Heart right ventricle (tissue), 16 donors: ENCODE measurements around the gene SEMA3A. TPM values are rescaled to one million over a fixed set of nuclear protein-coding genes. Genes with fewer than 3 reads are reported as not detected.

Experiments
- ATAC-seq, 8 donors: fragments of 200-7000 bp; cut with Tn5 transposase; one replicate each; pipeline ENCODE4 v1.9.1; 2020; ENCODE audit warnings: mild to moderate bottlenecking in 8 of 8, moderate library complexity in 8 of 8, moderate number of reproducible peaks in 1 of 8
- DNase-seq, 2 donors: peaks; one replicate each; pipeline ENCODE4 v3.0.0-alpha.2; 2020
- H3K27ac ChIP-seq, 10 donors: fragments of 200-600 bp; sonication (generic) in 2 of 10; one replicate each; pipeline versions ENCODE4 v1.5.0 to v1.8.0; 2020 to 2022; ENCODE audit warnings: mild to moderate bottlenecking in 3 of 10
- H3K27me3 ChIP-seq, 7 donors: fragments of 200-600 bp; one replicate each; pipeline ENCODE4 v1.8.0; 2021 to 2022; ENCODE audit warnings: mild to moderate bottlenecking in 2 of 7
- H3K36me3 ChIP-seq, 9 donors: fragments of 200-600 bp; sonication (generic) in 1 of 9; one replicate each; pipeline versions ENCODE4 v1.5.0 to v1.8.0; 2020 to 2022; ENCODE audit warnings: mild to moderate bottlenecking in 2 of 9
- H3K4me1 ChIP-seq, 9 donors: fragments of 200-600 bp; sonication (generic) in 1 of 9; one replicate each; pipeline versions ENCODE4 v1.5.0 to v1.8.0; 2020 to 2022; ENCODE audit warnings: mild to moderate bottlenecking in 4 of 9
- H3K4me3 ChIP-seq, 10 donors: fragments of 200-600 bp; sonication (generic) in 2 of 10; one replicate each; pipeline versions ENCODE4 v1.5.0 to v1.8.0; 2020 to 2022; ENCODE audit warnings: mild to moderate bottlenecking in 7 of 10, moderate library complexity in 2 of 10
- H3K9me3 ChIP-seq, 11 donors: fragments of 200-600 bp in 10 of 11; sonication (generic) in 2 of 11; one replicate each; pipeline versions ENCODE4 v1.5.0 to v1.8.0; 2013 to 2022; ENCODE audit warnings: mild to moderate bottlenecking in 2 of 11, control low read depth in 1 of 11, moderate library complexity in 1 of 11
- WGBS, 2 donors: extraction: QIAGEN DNeasy Blood & Tissue Kit; methylation state at CpG; one replicate each; pipeline ENCODE4 v1.1.7; 2013; ENCODE audit warnings: inconsistent platforms in 1 of 2; 5-methylcytosine and 5-hydroxymethylcytosine counted together
- intact Hi-C, 10 donors: fragments of 100-400 bp; cut with DNase I; formaldehyde crosslinking; loops; one replicate each; pipeline versions ENCODE4 v1.11.1 to v1.14.2; 2022
- polyA plus RNA-seq, 2 donors: library from polyadenylated mRNA; stranded (reverse); fragments of 200-250 nt; gene quantifications; one replicate each; pipeline ENCODE4 v1.2.3, GENCODE V29; 2013
- total RNA-seq, 10 donors: library from RNA; stranded (reverse); fragmentation: NEBNext Ultra II Directional in 3 of 10; extraction: Animal tissue kit (Norgen Biotek cat#: 25700) in 3 of 10; gene quantifications; one replicate each; pipeline versions ENCODE4 v1.2.1 to v1.2.4, GENCODE V29; 2021 to 2023
- TF ChIP-seq, protein P1 (sequence below), 9 donors: fragments of 200-600 bp; sonication (generic) in 2 of 9; IDR thresholded peaks; one replicate each; pipeline versions ENCODE4 v1.5.0 to v1.8.0; 2021 to 2022; ENCODE audit warnings: antibody characterized with exemption in 9 of 9, mild to moderate bottlenecking in 5 of 9, moderate library complexity in 1 of 9
- donor health status: Arrhythmogenic right ventricular cardiomyopathy.
- donor health status: ischemic (EF 13 %, LVEDD 7.1; RV severe dilation, severe dysfunction).
- donor health status: healthy with polysubstance abuse.
- donor health status: DM: no; HTN: yes; CAD: no.
- donor health status: DM: no; HTN: no; CAD: no.
- donor health status: ischemic (EF 25% LVEDD 6.9; RV normal size, moderate dysfunction).
- donor health status: ischemic (EF 25% LVEDD 5.7; RV mildly dilated, moderate dysfunction).
- donor health status: healthy.
- donor health status: DM: yes; HTN: yes; CAD: no.
- donor health status: Ischemic cardiomyopathy.
- donor health status: ischemic (EF 35%, LVEDD 5.7; RV mildly dilated, moderate dysfunction).
- donor health status: nonischemic (EF 11% LVEDD 7.7; RV severe dilation, severe dysfunction).
- donor health status: DM: yes; HTN: yes; CAD: no.
- donor health status: PGD.
- donor health status: ischemic (EF 29% LVEDD 5.4; RV normal size, mild dysfunction).
- donor health status: nonischemic (EF 23%, LVEDD 6.1; RV moderate dilation, normal function).

SEMA3A gene
- total and polyA plus RNA-seq, 12 donors, result 0.19 to 5.3 (median 1.5) TPM

DNA sequence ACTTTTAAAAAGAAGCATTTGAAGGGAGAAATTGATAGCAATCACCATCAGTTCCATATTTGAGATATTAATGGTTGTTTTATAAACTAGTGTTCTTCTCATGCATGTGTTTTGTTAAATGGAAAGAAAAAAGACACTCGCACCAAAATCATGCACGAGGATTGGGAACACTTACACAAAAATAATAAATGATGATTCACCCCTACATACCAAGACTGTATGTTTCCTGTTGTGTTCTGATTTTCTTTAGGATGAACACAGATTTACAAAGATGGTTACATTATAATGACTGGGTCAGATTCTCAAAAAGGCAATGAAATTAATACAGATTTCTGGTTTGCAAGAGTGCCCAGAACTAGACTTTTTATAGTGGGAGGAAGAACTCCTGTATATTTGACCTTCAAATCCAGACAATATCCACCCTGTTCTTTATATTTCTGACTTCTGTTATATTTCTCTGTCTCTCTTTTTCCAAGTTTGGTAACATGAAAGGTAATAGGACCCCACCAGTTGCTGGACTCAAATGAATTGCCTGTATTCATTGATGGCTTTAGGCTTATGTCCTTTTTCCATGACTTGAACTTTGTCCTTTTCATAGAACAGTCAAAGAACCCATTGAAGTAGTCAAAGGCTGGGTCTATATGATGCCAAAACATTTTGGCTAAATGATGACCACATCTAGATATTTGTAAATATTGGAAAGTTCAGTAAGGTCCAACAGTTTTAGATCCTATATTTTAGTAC is 54.4 kb downstream of the SEMA3A start:
- no peaks in the 10 kb centered on the region for H3K27me3 ChIP-seq
- DNase-seq (no peak), ATAC-seq (no peak)
- H3K27ac ChIP-seq, result no peak overlapping the region
- no peaks in the 10 kb centered on the region for H3K9me3 ChIP-seq
- 72 to 88% methylated on average over 2 of the region's 2 CpGs for WGBS, 2 donors
- no peaks in the 10 kb centered on the region for H3K4me1 ChIP-seq
- TF ChIP-seq, protein P1, sequence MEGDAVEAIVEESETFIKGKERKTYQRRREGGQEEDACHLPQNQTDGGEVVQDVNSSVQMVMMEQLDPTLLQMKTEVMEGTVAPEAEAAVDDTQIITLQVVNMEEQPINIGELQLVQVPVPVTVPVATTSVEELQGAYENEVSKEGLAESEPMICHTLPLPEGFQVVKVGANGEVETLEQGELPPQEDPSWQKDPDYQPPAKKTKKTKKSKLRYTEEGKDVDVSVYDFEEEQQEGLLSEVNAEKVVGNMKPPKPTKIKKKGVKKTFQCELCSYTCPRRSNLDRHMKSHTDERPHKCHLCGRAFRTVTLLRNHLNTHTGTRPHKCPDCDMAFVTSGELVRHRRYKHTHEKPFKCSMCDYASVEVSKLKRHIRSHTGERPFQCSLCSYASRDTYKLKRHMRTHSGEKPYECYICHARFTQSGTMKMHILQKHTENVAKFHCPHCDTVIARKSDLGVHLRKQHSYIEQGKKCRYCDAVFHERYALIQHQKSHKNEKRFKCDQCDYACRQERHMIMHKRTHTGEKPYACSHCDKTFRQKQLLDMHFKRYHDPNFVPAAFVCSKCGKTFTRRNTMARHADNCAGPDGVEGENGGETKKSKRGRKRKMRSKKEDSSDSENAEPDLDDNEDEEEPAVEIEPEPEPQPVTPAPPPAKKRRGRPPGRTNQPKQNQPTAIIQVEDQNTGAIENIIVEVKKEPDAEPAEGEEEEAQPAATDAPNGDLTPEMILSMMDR (IDR thresholded peaks at IDR 0.05), result no peak
- H3K4me3 ChIP-seq, result no peak overlapping the region
- intact Hi-C loops, result no loop called here
- no peaks in the 10 kb centered on the region for H3K36me3 ChIP-seq

DNA sequence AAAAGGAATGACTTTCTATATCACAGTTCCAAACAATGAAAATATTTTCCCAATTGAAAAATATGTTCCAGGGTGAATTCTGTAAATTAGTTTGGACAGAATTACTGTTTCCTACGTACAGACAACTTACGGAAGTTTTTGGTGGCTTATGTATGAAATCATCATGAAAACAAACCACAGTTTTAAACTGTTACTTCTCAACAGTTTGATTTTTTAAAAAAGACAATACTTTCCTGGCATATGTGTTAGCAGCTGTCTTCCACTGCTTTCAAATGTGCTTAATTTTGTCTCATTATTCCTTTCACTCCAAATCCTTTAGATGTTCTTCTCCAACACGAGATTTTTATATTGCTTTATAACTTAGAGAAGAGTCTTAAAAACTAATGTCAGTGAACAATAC is 56.2 kb downstream of the SEMA3A start:
- H3K27me3 ChIP-seq, result no peaks in the 10 kb centered on the region
- no peaks in the 10 kb centered on the region for H3K4me1 ChIP-seq
- H3K36me3 ChIP-seq, result no peaks in the 10 kb centered on the region
- TF ChIP-seq, protein P1 (IDR thresholded peaks at IDR 0.05), result no peak
- intact Hi-C loops, result no loop called here
- ATAC-seq (no peak), DNase-seq (no peak)
- H3K4me3 ChIP-seq, result no peak overlapping the region
- 81 to 84% methylated on average over 3 of the region's 3 CpGs for WGBS, 2 donors
- H3K27ac ChIP-seq, result no peak overlapping the region
- no peaks in the 10 kb centered on the region for H3K9me3 ChIP-seq

DNA sequence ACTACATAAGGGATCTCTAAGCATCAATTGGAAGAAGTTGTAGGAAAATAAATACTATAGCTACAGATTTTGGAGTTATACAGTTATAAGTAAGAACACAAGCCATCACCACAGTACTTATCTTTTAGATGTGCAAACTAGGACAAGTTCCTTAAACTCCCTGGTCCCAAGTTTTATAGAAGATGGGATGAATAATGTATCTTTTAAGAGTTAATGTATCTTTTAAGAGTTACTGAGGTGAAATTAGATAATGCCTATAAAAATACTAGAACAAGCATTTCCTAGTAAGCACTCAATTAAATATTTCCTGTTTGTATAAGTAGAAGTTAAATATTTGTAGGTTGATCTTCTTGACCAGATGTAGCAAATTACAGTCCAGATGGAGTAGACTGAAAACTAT is 56.8 kb downstream of the SEMA3A start:
- Histone ChIP-seq H3K27me3 (no peaks in the 10 kb centered on the region), H3K4me1 (no peaks in the 10 kb centered on the region), H3K27ac (no peak overlapping the region), H3K36me3 (no peaks in the 10 kb centered on the region), H3K9me3 (no peaks in the 10 kb centered on the region), H3K4me3 (no peak overlapping the region)
- no peak for ATAC-seq
- no peak for DNase-seq
- intact Hi-C loops, result no loop called here
- TF ChIP-seq, protein P1 (IDR thresholded peaks at IDR 0.05), result no peak

DNA sequence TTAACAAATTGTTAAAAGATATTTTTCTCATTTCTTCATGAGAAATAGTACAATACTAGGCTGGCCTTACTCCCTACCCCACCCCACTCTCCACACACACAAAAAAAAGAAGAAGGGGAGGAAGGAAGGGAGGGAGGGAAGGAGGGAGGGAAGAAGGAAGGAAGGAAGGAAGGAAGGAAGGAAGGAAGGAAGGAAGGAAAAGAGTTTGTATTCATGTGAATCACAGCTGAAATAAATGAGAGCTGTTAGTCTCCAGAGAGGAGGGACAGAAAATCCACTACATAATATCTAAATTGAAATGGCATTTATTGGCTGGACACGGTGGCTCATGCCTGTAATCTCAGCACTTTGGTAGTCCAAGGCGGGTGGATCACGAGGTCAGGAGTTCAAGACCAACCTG is 57.8 kb downstream of the SEMA3A start:
- H3K27me3 ChIP-seq, result no peaks in the 10 kb centered on the region
- no peak overlapping the region for H3K27ac ChIP-seq
- H3K36me3 ChIP-seq, result no peaks in the 10 kb centered on the region
- ATAC-seq, result no peak
- whole genome bisulfite sequencing, 2 donors, result 97% methylated on average over 3 of the region's 3 CpGs
- DNase-seq, result no peak
- intact Hi-C loops, result no loop called here
- H3K4me3 ChIP-seq, result no peak overlapping the region
- no peaks in the 10 kb centered on the region for H3K9me3 ChIP-seq
- no peaks in the 10 kb centered on the region for H3K4me1 ChIP-seq
- TF ChIP-seq, protein P1 (IDR thresholded peaks at IDR 0.05), result no peak
